ENCODE data around the gene SLC4A11.

DNA sequence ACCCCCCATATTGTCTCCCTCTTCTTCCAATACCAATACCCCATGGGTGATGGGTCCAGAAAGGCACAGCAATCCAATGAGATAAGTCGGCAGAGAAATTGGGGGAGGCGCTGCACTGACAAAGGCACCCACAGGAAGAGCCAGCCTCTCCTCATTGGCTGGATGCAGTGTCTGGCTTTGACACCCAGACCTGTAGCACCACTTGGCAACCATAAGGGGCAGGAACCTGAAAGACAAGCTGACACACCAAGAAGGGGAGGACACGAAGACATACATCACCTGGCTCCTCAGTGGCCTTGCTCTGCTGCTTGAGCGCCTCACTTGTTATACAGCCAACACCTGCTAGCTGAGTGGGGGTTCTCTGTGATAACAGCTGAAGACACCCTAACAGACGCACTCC is 19.4 kb upstream of the SLC4A11 start:
- TF ChIP-seq, protein P1, sequence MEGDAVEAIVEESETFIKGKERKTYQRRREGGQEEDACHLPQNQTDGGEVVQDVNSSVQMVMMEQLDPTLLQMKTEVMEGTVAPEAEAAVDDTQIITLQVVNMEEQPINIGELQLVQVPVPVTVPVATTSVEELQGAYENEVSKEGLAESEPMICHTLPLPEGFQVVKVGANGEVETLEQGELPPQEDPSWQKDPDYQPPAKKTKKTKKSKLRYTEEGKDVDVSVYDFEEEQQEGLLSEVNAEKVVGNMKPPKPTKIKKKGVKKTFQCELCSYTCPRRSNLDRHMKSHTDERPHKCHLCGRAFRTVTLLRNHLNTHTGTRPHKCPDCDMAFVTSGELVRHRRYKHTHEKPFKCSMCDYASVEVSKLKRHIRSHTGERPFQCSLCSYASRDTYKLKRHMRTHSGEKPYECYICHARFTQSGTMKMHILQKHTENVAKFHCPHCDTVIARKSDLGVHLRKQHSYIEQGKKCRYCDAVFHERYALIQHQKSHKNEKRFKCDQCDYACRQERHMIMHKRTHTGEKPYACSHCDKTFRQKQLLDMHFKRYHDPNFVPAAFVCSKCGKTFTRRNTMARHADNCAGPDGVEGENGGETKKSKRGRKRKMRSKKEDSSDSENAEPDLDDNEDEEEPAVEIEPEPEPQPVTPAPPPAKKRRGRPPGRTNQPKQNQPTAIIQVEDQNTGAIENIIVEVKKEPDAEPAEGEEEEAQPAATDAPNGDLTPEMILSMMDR (conservative IDR thresholded peaks at IDR 0.05; ENCODE audit: low read depth, low read length) = no peak
- no peak for TF ChIP-seq EZH2 (IDR thresholded peaks at IDR 0.05; ENCODE audit: borderline replicate concordance, low read depth, low read length, poor library complexity, severe bottlenecking)

Measured in A673 (cell line).